ENCODE results near the gene ZNRF1.

Gene ZNRF1

DNA sequence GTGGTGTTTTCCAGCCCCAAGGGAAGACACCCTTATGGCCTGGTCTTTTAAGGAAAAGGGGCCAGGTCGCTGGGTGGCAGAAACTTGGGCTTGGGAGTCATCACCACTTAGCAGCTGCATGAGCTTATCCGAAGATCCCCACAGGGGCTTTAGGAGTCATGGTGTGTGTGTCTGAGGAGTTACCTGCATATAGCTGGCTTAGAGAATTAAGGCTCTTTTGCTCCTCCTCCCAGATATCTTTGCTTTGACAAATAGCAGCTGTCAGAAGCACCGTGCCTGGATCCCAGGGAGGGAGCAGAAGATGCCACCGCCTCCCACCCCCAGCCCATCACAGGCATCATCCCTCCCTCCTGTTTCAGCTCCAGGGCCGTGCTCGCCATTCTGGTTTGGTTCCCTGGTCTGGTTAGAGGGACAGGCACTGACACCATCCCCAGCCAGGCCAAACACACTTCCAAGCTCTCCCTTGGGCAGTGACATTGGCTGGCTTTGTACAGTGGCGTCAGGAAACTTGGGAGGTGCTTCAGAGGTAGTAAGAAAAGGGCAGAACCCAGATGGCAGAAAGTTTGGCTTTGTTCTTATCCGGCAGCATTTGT, 100.3 kb downstream of the ZNRF1 start:
- DNase-seq (ENCODE audit: low spot score), result no peak

DNA sequence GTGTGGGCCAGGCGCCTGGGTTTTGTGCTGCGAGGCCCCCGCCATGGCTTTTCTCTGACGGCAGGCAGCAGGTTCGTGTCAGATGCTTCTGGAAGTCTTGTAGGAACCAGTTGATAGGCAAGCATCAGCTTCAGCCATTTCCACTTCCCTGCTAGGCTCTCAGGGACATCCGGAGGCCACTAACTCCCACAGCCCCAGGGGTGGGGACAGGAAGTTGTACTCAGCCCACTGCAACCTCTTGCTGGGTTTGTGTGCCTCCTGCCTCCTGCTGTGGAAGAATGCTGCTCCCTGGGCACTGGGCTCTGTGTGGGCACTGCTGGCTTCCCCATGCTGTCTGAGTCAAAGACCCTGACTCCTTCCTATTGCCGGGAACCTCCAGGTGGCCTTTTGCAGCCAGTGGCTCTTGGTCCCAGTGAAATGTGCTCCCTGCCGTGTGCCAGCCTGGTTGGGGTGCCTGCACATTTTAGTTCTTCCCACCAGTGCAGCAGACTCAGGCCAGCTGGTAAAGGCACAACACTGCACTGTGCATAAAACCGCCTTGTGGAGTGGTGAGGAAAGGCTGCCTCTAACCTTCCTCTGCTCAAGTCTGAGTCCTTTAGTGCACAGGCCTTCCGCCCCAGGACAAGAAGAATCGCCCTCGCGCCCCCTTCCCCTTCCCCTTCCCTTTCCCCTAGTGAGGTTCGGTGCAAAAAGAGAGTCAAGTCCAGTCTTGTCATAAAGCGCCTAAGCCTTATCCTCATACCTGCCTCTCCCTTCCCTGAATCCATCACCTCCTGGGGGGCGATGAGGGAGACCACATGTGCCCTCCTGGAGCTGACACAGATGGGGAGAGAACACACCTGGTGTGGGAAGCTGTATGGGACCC, 101.1 kb downstream of the ZNRF1 start:
- no peak for DNase-seq (ENCODE audit: low spot score)

- no peak for DNase-seq (ENCODE audit: low spot score)
These were observed 101.8 kb downstream of the ZNRF1 start for GRCh38 chr16:75100603-75100990.

DNA sequence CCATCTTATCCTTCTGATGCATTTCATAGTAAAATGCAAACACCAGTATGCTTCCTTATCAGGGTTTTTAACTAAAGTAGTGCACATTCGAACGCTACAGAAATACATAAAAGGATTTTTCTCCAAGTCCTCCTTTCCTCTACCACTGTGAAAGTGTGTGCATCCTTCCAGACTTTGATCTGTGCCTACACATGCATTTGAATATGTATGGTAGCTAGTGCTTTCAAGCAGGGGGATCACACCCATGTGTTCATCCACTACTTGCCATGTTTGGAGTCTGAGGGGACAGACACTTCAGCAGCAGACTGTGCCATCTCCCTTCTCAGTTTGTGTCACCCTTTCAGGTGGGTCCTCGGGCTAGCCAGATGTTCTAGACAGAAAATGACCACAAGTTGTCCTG, 102.8 kb downstream of the ZNRF1 start:
- no peak for DNase-seq (ENCODE audit: low spot score)

DNA sequence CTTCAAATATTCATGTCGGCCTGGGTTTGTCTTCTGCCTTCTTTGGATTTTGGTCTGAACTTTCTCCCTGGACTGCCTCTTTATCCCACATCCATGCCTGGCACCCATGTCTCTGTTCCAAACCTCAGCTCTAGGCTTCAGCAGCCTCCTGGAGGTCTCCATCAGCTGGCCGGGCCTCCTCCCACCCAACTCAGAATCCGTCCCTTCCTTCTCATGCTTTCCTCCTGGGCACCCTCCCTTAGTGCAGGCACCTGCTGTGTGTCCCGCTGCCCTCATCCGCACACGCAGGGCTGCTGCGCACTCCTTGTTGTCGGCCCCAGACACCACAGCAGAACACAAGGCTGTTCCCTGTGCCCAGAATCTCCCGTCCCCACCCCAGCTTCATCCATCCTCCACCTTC, 103.8 kb downstream of the ZNRF1 start:
- DNase-seq (ENCODE audit: low spot score), result no peak

DNA sequence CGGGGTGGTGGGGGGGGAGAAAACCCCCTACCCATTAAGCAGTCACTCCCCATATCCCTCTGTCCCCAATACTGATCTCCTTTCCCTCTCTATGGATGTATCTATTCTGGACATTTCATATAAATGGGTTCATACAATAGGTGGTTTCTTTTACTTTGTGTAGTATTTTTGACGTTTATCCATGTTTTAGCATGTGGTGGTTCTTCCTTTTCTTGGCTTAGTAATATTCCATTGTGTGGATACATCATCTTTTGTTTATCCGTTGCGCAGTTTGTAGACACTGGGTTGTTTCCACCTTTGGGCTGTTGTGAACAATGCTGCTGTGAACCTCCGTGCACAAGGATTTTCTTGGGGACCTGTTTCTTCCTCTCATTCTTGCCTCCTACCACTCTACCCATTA, 105.2 kb downstream of the ZNRF1 start:
- DNase-seq (ENCODE audit: low spot score), result no peak

DNA sequence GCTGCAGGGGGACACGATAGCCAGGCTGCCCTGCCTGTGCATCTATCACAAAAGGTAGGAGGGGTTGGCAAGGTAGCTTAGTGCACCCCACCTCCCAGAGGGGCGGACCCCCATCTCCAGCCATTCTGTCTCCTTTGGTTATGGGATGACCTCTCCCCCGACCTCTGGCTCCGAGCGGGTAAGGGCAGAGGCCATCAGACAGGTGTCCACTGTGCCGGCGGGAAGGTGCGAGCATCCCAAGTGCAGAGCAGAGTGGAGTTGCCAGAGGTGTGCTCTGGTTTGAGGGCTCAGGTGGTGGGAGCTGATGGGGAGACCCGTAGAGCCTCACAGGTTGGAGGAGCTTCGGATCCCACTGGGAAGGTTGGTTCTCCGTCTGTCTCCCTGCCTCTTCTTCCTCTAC, 106.0 kb downstream of the ZNRF1 start:
- no peak for DNase-seq (ENCODE audit: low spot score)

DNA sequence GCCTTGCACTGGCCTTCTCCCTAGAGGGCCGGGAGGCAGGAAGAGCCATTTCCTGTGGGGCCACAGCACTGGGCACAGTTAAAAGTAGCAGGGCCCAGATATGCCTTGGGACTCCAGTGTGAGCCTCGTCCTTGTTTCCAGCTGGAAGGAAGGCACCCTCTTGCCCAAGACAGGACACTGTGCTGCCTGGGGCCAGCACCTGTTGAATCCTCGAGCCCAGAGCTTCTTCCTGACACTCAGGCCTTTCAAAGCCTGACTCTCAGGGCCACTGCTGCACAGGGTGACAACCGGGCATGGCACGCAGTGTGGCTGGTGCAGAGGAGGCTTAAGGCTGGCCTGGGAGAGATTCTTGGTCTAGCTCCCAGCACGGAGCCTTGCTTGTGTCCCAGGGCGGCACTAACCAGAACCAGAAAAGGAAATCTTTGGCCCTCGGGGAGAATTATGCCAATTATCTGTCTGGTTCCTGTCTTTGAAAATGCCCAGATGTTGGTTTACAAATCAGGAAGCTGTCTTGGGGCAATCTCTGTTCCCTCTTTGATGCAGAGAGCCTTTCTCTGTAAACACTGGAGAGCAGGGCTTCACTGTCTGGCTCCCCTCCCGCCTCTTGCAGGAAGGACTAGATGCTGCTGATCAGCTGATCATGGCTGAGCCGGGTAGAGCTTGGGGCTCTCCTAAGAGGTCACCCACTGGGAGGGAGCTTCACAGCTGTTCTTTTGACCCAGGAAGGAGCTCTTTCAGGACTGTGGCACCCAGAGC, 106.7 kb downstream of the ZNRF1 start:
- DNase-seq (ENCODE audit: low spot score), result no peak

DNA sequence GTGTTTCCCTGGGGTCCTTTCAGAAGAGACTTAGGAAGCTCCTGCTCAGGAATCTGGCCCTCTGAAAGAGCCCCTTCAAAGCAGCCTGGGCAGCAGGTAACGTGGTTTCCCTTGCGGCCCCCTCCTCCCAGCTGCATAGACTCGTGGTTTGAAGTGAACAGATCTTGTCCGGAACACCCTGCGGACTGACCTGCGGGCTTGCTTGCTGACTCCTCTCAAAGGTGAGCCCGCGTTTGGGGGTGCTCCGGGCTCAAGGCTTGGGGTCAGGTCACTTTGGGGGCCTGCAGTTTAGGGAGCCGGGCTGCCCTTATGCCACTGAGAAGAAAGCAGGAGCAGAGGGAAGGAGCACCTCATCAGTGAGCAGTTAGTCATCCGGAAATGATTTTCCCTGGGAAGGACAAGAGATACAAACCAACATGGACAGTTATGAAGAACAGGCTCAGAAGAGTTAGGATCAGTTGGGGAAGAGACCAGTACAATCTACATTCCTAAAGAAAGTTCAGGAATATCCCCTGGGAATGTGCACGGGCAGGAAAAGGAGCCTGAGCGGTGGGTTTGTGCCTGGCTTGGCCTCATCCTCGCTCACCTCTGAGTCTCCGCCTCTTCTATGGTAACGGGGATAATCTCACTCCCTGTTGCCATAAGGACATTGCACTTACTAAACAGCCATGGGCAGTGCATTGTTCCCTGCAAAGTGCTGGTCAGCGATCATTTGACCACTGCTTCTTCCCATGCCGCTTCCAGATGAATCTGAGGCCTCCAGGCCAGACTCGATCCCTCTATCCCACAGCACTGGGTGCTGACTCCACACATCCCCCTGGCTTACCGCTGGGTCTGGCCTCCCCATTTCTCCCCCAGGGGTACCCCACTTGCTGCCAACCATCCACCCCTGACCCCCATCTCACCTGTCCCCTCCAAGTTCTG, 107.8 kb downstream of the ZNRF1 start:
- no peak for DNase-seq (ENCODE audit: low spot score)

- DNase-seq (ENCODE audit: low spot score), result no peak
These were observed 108.7 kb downstream of the ZNRF1 start for GRCh38 chr16:75107505-75107904.

- DNase-seq (ENCODE audit: low spot score), result peak; percentile 89
These were observed 110.2 kb downstream of the ZNRF1 start for GRCh38 chr16:75108792-75109731.

GRCh38 chr16:75109732-75110243, 111.0 kb downstream of the ZNRF1 start:
- DNase-seq (ENCODE audit: low spot score), result no peak

DNA sequence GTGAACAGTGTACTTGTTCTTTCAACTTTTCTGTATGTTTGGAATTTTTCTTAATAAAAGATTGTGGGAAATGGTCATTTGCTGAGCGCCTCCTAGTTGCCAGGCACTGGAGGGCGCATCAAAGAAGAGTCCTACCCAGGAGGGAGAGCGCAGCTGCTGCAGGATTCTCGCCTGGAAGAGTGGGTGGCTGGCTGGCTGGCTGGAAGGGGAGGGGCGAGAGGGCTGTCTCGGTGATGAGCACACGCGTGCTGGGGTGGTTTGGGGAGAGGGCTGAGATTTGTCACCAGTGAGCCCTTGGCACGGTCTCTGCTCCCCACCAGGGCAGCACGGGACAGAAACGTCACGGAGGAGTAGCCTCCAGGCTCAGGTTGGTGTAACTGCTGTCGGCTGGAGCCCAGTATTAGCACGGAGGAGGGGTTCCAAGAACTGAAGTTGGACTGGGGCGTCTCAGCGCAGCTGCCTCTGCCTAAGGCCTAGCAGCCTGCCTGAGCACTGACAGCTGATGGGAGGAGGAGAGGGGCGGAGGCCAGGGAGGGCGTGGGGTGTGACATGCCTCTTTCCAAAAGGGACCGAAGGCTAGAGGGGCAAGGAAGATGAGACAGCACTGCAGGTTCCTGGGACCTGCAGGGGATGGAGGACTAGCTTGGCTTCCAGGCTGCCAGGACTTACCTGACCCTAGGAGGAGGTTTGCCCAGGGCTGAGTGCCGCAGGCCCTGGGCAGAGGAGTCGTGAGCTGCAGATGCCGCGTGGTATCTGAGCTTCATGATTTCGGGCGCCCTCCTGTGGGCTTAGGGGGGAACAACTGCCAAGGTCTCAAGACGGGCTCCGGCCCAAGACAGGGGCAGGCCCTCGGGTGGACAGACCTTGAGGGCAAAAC, 112.1 kb downstream of the ZNRF1 start:
- DNase-seq (ENCODE audit: low spot score), result peak; percentile 93

DNA sequence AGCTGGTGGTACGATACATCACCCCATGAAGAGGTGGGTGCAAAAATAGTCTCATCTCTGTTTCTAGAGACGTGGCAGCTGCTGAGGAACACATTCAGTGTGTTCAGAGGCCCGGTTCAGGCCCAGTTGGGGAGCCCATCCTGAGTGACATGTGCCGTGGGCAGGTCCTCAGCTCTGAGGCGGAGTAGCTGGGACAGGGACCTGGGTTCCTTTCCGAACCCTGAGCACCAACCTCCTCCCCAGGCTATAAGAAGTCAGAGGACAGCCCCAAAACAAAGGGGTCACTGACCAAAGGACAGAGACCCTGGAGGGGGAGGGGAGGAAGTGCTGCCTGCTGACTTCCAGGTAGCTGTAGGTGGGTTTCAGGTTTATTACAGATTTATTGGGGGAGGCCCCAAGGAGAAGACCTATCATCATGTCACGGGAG, 112.7 kb downstream of the ZNRF1 start:
- DNase-seq (ENCODE audit: low spot score), result no peak

DNA sequence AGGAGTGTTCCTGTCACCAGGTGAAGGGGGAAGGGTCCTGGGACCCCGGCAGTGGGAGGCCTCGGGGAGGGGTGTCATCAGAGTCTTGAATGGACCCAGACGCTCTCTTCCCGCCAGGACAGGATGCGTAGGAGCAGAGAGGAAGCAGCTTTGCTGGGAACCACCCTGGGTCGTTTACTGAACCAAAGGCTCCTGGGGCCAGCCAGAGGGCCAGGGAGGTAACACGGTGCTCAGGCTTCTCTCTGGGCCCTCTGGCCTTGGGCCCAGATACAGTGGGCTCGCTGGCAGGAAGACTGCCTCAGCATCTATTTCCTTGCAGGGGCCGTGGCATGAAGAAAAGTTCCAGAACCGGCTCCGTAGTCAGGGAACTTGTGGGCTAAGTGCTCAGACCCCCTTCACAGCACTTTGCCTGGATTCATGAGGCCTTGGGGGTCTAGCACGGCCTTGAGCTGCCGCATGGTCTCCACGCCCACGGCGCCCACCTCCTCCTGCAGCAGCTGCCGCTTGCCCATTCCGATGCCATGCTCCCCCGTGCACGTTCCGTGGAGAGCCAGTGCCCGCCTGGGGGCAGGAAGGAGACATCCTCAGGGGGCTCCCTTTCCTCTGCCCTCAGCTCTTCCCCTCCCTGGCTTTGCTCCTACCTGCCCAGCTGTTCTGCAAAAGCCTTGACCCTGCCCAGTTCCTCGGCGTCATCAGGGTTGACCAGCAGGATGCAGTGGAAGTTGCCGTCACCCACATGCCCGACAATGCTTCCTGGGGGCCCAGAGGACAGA, 113.3 kb downstream of the ZNRF1 start:
- no peak for DNase-seq (ENCODE audit: low spot score)

DNA sequence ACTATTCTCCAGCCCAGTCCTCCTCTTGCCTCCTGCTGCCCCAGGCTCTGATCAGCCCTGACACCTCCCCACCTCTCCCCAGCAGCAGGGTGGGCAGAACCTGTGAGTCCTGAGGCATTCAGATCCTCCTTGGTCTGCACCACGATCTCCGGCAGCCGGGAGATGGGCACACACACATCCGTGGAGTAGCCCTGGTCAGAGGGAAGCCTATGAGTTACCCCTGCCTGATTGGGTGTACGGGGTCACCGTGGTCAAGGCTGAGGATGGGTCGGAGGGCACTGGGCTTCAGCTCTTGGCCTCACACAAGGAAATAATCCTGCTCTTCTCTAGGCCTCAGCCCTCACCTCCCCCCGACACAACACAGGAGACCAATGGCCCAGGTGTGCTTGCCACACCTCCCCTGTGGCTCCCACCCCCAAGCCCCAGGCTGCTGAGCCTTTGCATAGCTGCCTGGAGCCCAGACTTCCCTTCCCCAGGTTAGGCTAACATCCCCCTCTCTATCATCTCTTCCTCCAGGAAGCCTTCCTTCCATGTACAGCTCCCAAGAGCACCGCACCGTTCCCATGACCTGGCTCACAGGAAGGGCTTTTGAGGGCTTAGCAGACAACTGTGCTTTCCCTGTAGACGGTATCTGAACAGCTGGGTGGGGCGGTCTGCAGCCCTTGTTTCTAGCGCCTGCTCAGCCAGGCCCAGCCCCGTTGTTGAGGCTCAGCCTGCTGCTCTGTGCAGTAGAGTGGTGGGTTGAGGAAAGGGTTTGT, 114.1 kb downstream of the ZNRF1 start:
- DNase-seq (ENCODE audit: low spot score), result no peak

DNA sequence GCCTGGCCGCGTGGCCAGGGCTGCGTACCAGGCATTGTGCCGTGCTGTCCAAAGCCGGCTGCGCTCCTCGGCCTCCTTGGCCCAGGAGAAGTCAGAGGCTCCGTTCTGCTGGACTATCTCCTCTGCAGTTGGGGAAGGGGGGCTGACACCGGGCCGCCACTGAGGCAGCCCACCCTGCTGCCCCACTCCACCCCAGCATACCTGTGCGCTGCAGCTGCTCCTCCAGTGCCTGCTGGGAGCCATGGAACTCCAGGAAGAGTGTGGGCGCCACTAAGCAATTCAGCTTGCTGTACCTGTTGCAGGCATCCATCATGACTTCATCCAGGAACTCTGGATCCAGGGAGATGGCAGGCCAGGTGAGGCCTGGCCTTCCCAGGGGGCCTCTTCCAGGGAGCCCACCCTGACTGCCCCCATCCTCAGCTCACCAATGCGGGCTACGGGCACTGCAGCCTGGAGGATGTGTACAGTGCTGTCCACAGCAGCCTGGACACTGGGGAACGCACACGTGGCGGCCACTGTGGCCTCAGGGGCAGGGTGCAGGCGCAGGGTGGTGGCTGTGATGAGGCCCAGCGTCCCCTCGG, 114.8 kb downstream of the ZNRF1 start:
- DNase-seq (ENCODE audit: low spot score), result no peak

Measured in hematopoietic multipotent progenitor cell treated with erythropoietin and hydrocortisone succinate and interleukin-3 and kit ligand, for 15 days (in vitro differentiated cells).